Breast epithelium (tissue), 3 donors: ENCODE data around the gene CPNE7.

Source experiments
- POLR2A ChIP-seq: fragments of 450-650 bp; IDR thresholded peaks from one replicate; pipeline ENCODE4 v1.6.1; 2016; ENCODE audit warnings: antibody characterized with exemption, mild to moderate bottlenecking, moderate library complexity
- TF ChIP-seq, protein P1 (sequence below), 3 donors: fragments of 450-650 bp; IDR thresholded peaks; one replicate each; pipeline ENCODE4 v1.5.1; 2016 to 2017; ENCODE audit warnings: antibody characterized with exemption in 3 of 3, mild to moderate bottlenecking in 3 of 3, moderate library complexity in 3 of 3

DNA sequence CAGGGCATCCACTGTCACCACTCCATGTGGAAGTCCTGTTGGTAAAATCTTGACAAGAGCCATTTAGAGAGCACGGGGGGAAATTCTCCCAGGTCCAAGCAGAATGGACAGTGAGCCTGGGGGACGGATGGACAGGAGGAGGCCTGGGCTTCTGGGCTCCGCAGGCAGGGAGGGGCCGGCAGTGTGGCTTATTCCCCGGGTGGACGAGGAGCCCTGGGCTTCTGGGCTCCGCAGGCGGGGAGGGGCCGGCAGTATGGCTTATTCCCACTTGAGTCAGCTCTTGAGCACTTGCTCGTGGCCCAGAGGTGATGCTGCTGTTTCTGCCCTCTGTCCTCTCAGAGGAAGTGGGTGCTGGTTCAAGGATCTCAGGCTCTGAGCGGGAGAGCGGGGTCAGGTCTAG is 37.3 kb upstream of the CPNE7 start:
- TF ChIP-seq, protein P1, sequence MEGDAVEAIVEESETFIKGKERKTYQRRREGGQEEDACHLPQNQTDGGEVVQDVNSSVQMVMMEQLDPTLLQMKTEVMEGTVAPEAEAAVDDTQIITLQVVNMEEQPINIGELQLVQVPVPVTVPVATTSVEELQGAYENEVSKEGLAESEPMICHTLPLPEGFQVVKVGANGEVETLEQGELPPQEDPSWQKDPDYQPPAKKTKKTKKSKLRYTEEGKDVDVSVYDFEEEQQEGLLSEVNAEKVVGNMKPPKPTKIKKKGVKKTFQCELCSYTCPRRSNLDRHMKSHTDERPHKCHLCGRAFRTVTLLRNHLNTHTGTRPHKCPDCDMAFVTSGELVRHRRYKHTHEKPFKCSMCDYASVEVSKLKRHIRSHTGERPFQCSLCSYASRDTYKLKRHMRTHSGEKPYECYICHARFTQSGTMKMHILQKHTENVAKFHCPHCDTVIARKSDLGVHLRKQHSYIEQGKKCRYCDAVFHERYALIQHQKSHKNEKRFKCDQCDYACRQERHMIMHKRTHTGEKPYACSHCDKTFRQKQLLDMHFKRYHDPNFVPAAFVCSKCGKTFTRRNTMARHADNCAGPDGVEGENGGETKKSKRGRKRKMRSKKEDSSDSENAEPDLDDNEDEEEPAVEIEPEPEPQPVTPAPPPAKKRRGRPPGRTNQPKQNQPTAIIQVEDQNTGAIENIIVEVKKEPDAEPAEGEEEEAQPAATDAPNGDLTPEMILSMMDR (IDR thresholded peaks at IDR 0.05), result no peak
- no peak for TF ChIP-seq POLR2A
